Measurements from ENCODE around the gene ZNF235.
"Not testable (repeated sequence)": the region's sequence is repeated elsewhere in the genome, so short reads cannot be mapped to it uniquely, and the experiment has no call there.

The ZNF235 gene

DNA sequence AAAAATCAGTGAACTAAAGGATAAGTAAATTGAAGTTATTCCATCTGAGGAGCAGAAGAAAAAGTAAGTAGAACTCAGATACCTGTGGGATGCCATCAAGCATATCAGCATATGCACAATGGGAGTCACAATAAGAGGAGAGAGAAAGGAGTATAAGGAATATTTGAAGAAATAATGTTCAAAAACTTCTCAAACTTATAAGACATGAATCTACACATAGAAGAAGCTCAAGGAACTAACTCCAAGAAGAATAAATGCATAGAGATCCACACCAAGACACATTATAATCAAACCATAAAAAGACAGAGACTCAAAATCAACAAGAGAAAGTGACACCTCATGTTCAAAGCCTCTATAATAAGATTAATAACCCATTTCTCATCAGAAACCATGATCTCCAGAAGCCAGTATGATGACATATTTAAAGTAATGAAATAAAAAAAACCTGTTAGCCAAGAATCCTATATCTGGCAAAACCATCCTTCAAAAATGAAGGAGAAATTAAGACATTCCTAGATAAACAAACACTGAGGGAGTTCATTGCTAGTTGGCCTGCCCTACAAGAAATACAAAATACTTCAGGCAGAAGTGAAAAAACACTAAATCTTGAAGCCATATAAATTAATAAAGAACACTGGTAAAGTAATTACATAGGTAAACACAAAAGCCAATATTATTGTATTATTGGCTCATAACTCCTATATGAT, 49.0 kb downstream of the ZNF235 start:
- no peak for DNase-seq

DNA sequence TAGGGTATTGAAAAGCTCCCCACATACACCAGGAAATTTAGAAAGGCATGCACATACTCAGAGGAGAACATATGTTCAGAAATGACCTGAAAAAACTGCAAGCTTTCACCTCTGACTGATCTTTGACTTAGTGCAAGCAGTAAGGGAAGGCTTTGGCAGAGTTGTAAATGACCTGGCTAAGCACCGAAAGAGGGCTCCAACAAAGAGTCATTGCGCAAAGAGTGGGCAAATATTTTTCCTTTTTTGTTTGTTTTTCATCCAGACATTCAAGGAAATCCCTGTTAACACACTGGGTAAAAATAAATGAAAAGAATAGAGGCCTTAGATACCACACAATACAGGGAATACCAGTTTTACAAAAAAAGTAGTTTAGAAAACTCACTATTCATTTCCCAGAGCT, 50.3 kb downstream of the ZNF235 start:
- DNase-seq = no peak

DNA sequence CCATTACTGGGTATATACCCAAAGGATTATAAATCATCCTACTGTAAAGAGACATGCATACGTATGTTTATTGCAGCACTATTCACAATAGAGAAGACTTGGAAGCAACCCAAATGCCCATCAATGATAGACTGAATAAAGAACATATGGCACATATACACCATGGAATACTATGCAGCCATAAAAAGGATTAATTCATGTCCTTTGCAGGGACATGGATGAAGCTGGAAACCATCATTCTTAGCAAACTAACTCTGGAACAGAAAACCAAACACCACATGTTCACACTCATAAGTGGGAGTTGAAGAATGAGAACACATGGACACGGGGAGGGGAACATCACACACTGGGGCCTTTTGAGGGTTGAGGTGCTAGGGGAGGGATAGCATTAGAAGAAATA, 51.4 kb downstream of the ZNF235 start:
- not testable (repeated sequence) for DNase-seq

DNA sequence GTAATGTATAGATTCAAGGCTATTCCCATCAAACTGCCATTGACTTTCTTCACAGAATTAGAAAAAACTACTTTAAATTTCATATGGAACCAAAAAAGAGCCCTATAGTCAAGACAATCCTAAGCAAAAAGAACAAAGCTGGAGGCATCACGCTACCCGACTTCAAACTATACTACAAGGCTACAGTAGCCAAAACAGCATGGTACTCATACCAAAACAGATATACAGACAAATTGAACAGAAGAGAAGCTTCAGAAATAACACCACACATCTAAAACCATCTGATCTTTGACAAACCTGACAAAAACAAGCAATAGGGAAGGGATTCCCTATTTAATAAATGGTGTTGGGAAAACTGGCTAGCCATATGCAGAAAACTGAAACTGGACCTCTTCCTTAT, 52.5 kb downstream of the ZNF235 start:
- not testable (repeated sequence) for DNase-seq

DNA sequence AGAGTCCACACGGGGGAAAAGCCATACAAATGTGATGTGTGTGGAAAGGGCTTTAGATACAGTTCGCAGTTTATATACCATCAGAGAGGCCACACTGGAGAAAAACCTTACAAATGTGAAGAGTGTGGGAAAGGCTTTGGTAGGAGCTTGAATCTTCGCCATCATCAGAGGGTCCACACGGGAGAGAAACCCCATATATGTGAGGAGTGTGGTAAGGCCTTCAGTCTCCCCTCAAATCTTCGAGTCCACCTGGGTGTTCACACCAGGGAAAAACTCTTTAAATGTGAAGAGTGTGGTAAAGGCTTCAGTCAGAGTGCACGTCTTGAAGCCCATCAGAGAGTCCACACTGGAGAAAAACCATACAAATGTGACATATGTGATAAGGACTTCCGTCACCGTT, 68.4 kb downstream of the ZNF235 start:
- DNase-seq = no peak

Measured in cerebellar nuclear complex (tissue), 1 donor.